Epithelial cell of esophagus (primary cell): Measurements from ENCODE around the gene TSGA10IP.

Source experiments
- DNase-seq: peaks from one replicate; pipeline ENCODE4 v3.0.0; 2010; ENCODE audit warnings: low read depth
- H3K4me3 ChIP-seq: 2 replicates; pipeline ENCODE4 v1.5.1; 2011; ENCODE audit warnings: mild to moderate bottlenecking, low read length, control low read depth
- CTCF ChIP-seq: IDR thresholded peaks from 2 replicates; pipeline ENCODE4 v1.5.1; 2011; ENCODE audit warnings: low read depth, mild to moderate bottlenecking, low read length, control low read depth, inconsistent platforms; ENCODE audit not compliant: insufficient read depth; ENCODE audit errors: missing control alignments

TSGA10IP gene

DNA sequence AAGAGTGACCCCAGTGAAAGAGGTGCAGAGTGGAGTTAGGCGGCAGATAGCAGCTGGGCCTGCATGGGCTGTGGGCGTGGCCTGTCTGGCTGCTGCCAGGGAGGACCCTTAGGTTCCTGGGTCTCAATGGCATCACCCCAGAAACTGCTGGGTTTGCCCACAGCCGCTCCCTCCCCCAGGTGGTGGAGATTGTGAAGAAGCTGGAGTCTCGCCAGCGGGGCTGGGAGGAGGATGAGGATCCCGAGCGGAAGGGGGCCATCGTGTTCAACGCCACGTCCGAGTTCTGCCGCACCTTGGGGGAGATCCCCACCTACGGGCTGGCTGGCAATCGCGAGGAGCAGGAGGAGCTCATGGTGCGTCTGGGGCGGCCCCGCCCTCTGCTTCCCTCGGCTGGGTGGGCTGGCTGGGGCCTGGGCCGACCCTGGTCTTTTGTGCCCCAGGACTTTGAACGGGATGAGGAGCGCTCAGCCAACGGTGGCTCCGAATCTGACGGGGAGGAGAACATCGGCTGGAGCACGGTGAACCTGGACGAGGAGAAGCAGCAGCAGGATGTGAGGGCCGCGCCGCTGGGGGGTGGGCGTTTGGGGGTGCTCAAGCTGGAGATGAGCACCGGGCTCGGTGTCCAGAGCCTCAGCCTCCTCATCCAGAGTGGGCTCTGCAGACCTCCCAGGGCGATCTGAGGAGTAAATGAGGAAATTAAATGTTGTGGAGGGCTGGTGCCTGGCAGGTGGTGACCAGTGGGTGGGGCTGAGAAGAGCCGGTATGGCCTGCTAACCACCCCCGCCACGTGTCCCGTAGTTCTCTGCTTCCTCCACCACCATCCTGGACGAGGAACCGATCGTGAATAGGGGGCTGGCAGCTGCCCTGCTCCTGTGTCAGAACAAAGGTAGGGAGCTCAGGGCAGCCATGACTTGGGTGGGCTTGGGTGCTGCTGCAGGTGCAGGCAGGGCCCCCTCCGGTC is 31.2 kb downstream of the TSGA10IP start:
- TF ChIP-seq CTCF: no peak
- no peak for DNase-seq
- no peak overlapping the region for H3K4me3 ChIP-seq

DNA sequence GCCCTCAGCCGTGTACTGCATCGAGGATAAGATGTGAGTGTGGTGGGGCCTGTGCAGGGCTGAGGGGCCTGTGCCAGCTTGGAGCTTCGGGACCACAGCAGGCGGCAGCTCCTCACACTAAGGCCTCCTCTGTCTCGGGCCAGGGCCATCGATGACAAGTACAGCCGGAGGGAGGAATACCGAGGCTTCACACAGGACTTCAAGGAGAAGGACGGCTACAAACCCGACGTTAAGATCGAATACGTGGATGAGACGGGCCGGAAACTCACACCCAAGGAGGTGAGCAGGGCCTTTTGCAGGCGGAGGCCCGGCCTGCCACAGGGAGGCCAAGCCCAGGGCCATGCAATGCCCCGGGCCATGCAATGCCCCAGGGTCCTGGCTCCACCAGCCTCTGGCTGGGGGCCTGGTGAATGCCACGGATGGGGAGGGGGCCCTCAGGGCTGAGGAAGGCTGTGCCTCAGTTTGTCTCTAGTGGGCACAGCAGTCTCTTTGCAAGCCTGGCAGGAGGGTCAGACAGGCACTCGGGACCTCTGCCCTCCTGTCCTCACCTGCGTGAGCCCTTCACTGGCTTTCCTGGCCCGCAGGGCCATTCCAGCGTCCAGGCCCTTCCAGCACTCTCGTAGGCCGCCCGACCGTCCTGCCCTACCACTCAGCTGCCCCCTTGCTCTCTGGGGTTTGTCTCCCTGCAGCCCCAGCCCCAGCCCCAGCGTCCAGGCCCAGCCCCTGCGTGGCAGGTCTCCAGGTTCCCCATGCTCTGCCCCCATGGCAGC is 32.5 kb downstream of the TSGA10IP start:
- no peak for TF ChIP-seq CTCF
- DNase-seq: no peak
- no peak overlapping the region for H3K4me3 ChIP-seq

DNA sequence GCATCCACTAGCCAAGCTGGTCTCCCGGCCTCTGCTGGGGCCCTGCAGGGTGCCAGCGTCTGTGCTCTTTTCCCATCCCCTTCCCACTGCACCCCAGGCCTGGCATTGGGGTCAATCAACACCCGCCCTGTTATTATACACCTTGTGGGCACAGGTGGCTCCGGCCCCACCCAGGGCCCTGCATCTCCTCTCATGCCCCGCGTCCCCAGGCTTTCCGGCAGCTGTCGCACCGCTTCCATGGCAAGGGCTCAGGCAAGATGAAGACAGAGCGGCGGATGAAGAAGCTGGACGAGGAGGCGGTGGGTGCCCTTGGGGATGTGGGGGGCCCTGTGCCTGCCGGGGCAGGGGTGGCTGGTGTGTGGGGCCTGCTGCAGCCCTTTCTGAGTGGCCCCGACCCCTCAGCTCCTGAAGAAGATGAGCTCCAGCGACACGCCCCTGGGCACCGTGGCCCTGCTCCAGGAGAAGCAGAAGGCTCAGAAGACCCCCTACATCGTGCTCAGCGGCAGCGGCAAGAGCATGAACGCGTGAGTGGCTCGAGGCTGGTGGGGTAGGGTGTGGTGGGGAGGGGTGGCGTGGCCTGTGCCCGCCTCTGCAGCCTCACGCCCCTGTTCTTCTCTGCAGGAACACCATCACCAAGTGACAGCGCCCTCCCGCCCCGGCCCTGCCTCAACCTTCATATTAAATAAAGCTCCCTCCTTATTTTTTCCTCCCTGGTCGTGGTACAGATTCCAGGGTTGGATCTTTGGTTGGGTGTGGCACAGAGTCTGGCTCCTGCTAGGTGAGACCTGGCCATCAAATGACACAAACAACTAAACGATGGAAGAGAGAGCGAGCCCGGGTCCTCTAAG is 33.3 kb downstream of the TSGA10IP start:
- DNase-seq: no peak
- no peak for TF ChIP-seq CTCF
- H3K4me3 ChIP-seq: no peak overlapping the region

- H3K4me3 ChIP-seq: no peak overlapping the region
- no peak for DNase-seq
- no peak for TF ChIP-seq CTCF
Observed at GRCh38 chr11:65979261-65979759, 34.0 kb downstream of the TSGA10IP start.

- H3K4me3 ChIP-seq: no peak overlapping the region
- no peak for DNase-seq
- no peak for TF ChIP-seq CTCF
Observed at GRCh38 chr11:65981101-65981740, 35.9 kb downstream of the TSGA10IP start.
